ENCODE data around the gene MAPK13. TPM values are rescaled to one million over a fixed set of nuclear protein-coding genes. Genes with fewer than 3 reads are reported as not detected.

The MAPK13 gene
- total RNA-seq, 2 donors from 2014 or later: 40.7 to 74.2 TPM

- no peak overlapping the region for H3K4me3 Mint-ChIP-seq
- peaks cover 34 to 40% of the 10 kb centered on the region in 2 donors for H3K4me1 Mint-ChIP-seq (ENCODE audit: low read depth in 2 of 2)
- DNase-seq (ENCODE audit: low spot score): no peak
- no peaks in the 10 kb centered on the region for H3K9me3 Mint-ChIP-seq
- ATAC-seq: no peak
- H3K27ac Mint-ChIP-seq: peak overlapping the region in 1 of 2 donors; percentile 68
- no peaks in the 10 kb centered on the region for H3K27me3 Mint-ChIP-seq
- peaks cover 4% of the 10 kb centered on the region for H3K36me3 Mint-ChIP-seq
These were observed 6.2 kb downstream of the MAPK13 start for GRCh38 chr6:36136551-36136950.

- Mint-ChIP-seq H3K36me3 (no peaks in the 10 kb centered on the region), H3K4me1 (ENCODE audit: low read depth in 2 of 2) (peaks cover 27 to 28% of the 10 kb centered on the region in 2 donors), H3K4me3 (no peak overlapping the region), H3K27me3 (no peaks in the 10 kb centered on the region), H3K27ac (no peak overlapping the region), H3K9me3 (no peaks in the 10 kb centered on the region)
- no peak for ATAC-seq
- no peak for DNase-seq (ENCODE audit: low spot score)
These were observed 8.4 kb downstream of the MAPK13 start for GRCh38 chr6:36138667-36139066.

- ATAC-seq: no peak
- no peak overlapping the region for H3K4me3 Mint-ChIP-seq
- no peak for DNase-seq (ENCODE audit: low spot score)
- H3K36me3 Mint-ChIP-seq: no peaks in the 10 kb centered on the region
- peaks cover 24 to 25% of the 10 kb centered on the region in 2 donors for H3K4me1 Mint-ChIP-seq (ENCODE audit: low read depth in 2 of 2)
- no peaks in the 10 kb centered on the region for H3K9me3 Mint-ChIP-seq
- H3K27me3 Mint-ChIP-seq: no peaks in the 10 kb centered on the region
- peak overlapping the region; percentile 57 to 89 for H3K27ac Mint-ChIP-seq
These were observed 9.1 kb downstream of the MAPK13 start for GRCh38 chr6:36139431-36139830.

- no peak for ATAC-seq
- no peak overlapping the region for H3K4me3 Mint-ChIP-seq
These were observed 9.8 kb downstream of the MAPK13 start for GRCh38 chr6:36139991-36140710.

GRCh38 chr6:36141091-36141490 is 10.8 kb downstream of the MAPK13 start:
- Mint-ChIP-seq H3K36me3 (no peaks in the 10 kb centered on the region), H3K4me1 (ENCODE audit: low read depth in 2 of 2) (peaks cover 20 to 21% of the 10 kb centered on the region in 2 donors), H3K27ac (peak overlapping the region; percentile 51 to 89), H3K4me3 (peak overlapping the region; percentile 12), H3K9me3 (no peaks in the 10 kb centered on the region), H3K27me3 (no peaks in the 10 kb centered on the region)
- ATAC-seq: peak; percentile 79 to 86
- no peak for DNase-seq (ENCODE audit: low spot score)

More at GRCh38 chr6:36139991-36140710, 9.8 kb downstream of the MAPK13 start:
- Mint-ChIP-seq H3K4me1 (ENCODE audit: low read depth in 2 of 2) (peaks cover 22% of the 10 kb centered on the region in 2 donors), H3K27me3 (no peaks in the 10 kb centered on the region), H3K9me3 (no peaks in the 10 kb centered on the region), H3K36me3 (no peaks in the 10 kb centered on the region), H3K27ac (peak overlapping the region; percentile 57 to 89)
- DNase-seq (ENCODE audit: low spot score): no peak

- no peaks in the 10 kb centered on the region for H3K27me3 Mint-ChIP-seq
- H3K27ac Mint-ChIP-seq: peak overlapping the region; percentile 51 to 89
- peak overlapping the region; percentile 36 for H3K4me3 Mint-ChIP-seq
- H3K9me3 Mint-ChIP-seq: no peaks in the 10 kb centered on the region
- peaks cover 24 to 26% of the 10 kb centered on the region in 2 donors for H3K4me1 Mint-ChIP-seq (ENCODE audit: low read depth in 2 of 2)
- H3K36me3 Mint-ChIP-seq: no peaks in the 10 kb centered on the region
- ATAC-seq: no peak
- no peak for DNase-seq (ENCODE audit: low spot score)
These were observed 11.6 kb downstream of the MAPK13 start for GRCh38 chr6:36141961-36142360.

- H3K4me1 Mint-ChIP-seq (ENCODE audit: low read depth in 2 of 2): peaks cover 33 to 36% of the 10 kb centered on the region in 2 donors
- no peak for DNase-seq (ENCODE audit: low spot score)
- no peak overlapping the region for H3K4me3 Mint-ChIP-seq
- H3K27ac Mint-ChIP-seq: no peak overlapping the region
- no peaks in the 10 kb centered on the region for H3K27me3 Mint-ChIP-seq
- ATAC-seq: no peak
- no peaks in the 10 kb centered on the region for H3K36me3 Mint-ChIP-seq
- peaks cover under 1% of the 10 kb centered on the region for H3K9me3 Mint-ChIP-seq
These were observed 12.9 kb downstream of the MAPK13 start for GRCh38 chr6:36142971-36143838.

- no peaks in the 10 kb centered on the region for H3K36me3 Mint-ChIP-seq
- peaks cover 28 to 31% of the 10 kb centered on the region in 2 donors for H3K4me1 Mint-ChIP-seq (ENCODE audit: low read depth in 2 of 2)
- H3K27ac Mint-ChIP-seq: no peak overlapping the region
- H3K27me3 Mint-ChIP-seq: no peaks in the 10 kb centered on the region
- H3K9me3 Mint-ChIP-seq: peaks cover 3% of the 10 kb centered on the region
- ATAC-seq (no peak), DNase-seq (ENCODE audit: low spot score) (no peak)
- no peak overlapping the region for H3K4me3 Mint-ChIP-seq
These were observed 15.2 kb downstream of the MAPK13 start for GRCh38 chr6:36145495-36145894.

- DNase-seq (ENCODE audit: low spot score) (no peak), ATAC-seq (no peak)
- H3K9me3 Mint-ChIP-seq: peaks cover 3% of the 10 kb centered on the region
- H3K27ac Mint-ChIP-seq: peak overlapping the region; percentile 10 to 40
- no peaks in the 10 kb centered on the region for H3K27me3 Mint-ChIP-seq
- no peak overlapping the region for H3K4me3 Mint-ChIP-seq
- H3K4me1 Mint-ChIP-seq (ENCODE audit: low read depth in 2 of 2): peaks cover 18% of the 10 kb centered on the region in 2 donors
- H3K36me3 Mint-ChIP-seq: no peaks in the 10 kb centered on the region
These were observed 17.0 kb downstream of the MAPK13 start for GRCh38 chr6:36147294-36147693.

- DNase-seq (ENCODE audit: low spot score) (no peak), ATAC-seq (no peak)
- peaks cover 3% of the 10 kb centered on the region for H3K9me3 Mint-ChIP-seq
- H3K4me3 Mint-ChIP-seq: no peak overlapping the region
- H3K27ac Mint-ChIP-seq: no peak overlapping the region
- H3K36me3 Mint-ChIP-seq: no peaks in the 10 kb centered on the region
- H3K27me3 Mint-ChIP-seq: no peaks in the 10 kb centered on the region
- H3K4me1 Mint-ChIP-seq (ENCODE audit: low read depth in 2 of 2): peaks cover 13 to 16% of the 10 kb centered on the region in 2 donors
These were observed 19.2 kb downstream of the MAPK13 start for GRCh38 chr6:36149476-36149875.

- Mint-ChIP-seq H3K27ac (peak overlapping the region; percentile 4 to 53), H3K36me3 (no peaks in the 10 kb centered on the region), H3K9me3 (peaks cover 3% of the 10 kb centered on the region), H3K27me3 (no peaks in the 10 kb centered on the region), H3K4me1 (ENCODE audit: low read depth in 2 of 2) (peaks cover 13 to 16% of the 10 kb centered on the region in 2 donors), H3K4me3 (no peak overlapping the region)
- no peak for DNase-seq (ENCODE audit: low spot score)
- ATAC-seq: no peak
These were observed 20.0 kb downstream of the MAPK13 start for GRCh38 chr6:36150283-36150682.

GRCh38 chr6:36154286-36154685 is 24.0 kb downstream of the MAPK13 start:
- H3K36me3 Mint-ChIP-seq: peaks cover 7% of the 10 kb centered on the region
- H3K27me3 Mint-ChIP-seq: no peaks in the 10 kb centered on the region
- ATAC-seq (no peak), DNase-seq (ENCODE audit: low spot score) (no peak)
- H3K27ac Mint-ChIP-seq: no peak overlapping the region
- H3K4me3 Mint-ChIP-seq: no peak overlapping the region
- peaks cover 4% of the 10 kb centered on the region for H3K9me3 Mint-ChIP-seq
- H3K4me1 Mint-ChIP-seq (ENCODE audit: low read depth in 2 of 2): no peaks in the 10 kb centered on the region

- peaks cover 7% of the 10 kb centered on the region for H3K36me3 Mint-ChIP-seq
- DNase-seq (ENCODE audit: low spot score) (no peak), ATAC-seq (no peak)
- H3K27me3 Mint-ChIP-seq: no peaks in the 10 kb centered on the region
- no peak overlapping the region for H3K27ac Mint-ChIP-seq
- H3K4me3 Mint-ChIP-seq: no peak overlapping the region
- peaks cover 7% of the 10 kb centered on the region for H3K9me3 Mint-ChIP-seq
- H3K4me1 Mint-ChIP-seq (ENCODE audit: low read depth in 2 of 2): no peaks in the 10 kb centered on the region
These were observed 25.3 kb downstream of the MAPK13 start for GRCh38 chr6:36155662-36156061.

- Mint-ChIP-seq H3K27ac (no peak overlapping the region), H3K36me3 (peaks cover 7% of the 10 kb centered on the region), H3K4me3 (no peak overlapping the region), H3K27me3 (no peaks in the 10 kb centered on the region), H3K9me3 (peaks cover 7% of the 10 kb centered on the region), H3K4me1 (ENCODE audit: low read depth in 2 of 2) (no peaks in the 10 kb centered on the region)
- ATAC-seq (no peak), DNase-seq (ENCODE audit: low spot score) (no peak)
These were observed 29.9 kb downstream of the MAPK13 start for GRCh38 chr6:36160147-36160760.
